KMS-11 (cell line): Measurements from ENCODE around the gene COCH.

Experiments used
- H2AFZ ChIP-seq: fragments of 200-600 bp; sonication (generic); 2 replicates; pipeline ENCODE4 v1.6.1; 2016; ENCODE audit warnings: antibody characterized with exemption, mixed run types, low read depth
- H3K27ac ChIP-seq: fragments of 200-600 bp; sonication (generic); 2 replicates; pipeline ENCODE4 v1.6.1; 2016; ENCODE audit warnings: mild to moderate bottlenecking, mixed run types
- H3K27me3 ChIP-seq: fragments of 200-600 bp; sonication (generic); 2 replicates; pipeline ENCODE4 v1.6.1; 2017; ENCODE audit warnings: mild to moderate bottlenecking, low read depth, mixed run types, moderate library complexity; ENCODE audit not compliant: insufficient read depth
- H3K36me3 ChIP-seq: fragments of 200-600 bp; sonication (generic); 2 replicates; pipeline ENCODE4 v1.6.1; 2017; ENCODE audit warnings: mild to moderate bottlenecking, mixed run types; ENCODE audit not compliant: insufficient read depth
- H3K4me1 ChIP-seq: fragments of 200-600 bp; sonication (generic); 2 replicates; pipeline ENCODE4 v1.6.1; 2016; ENCODE audit warnings: mild to moderate bottlenecking, low read depth, mixed run types; ENCODE audit not compliant: poor library complexity, severe bottlenecking
- H3K4me2 ChIP-seq: fragments of 200-600 bp; sonication (generic); 2 replicates; pipeline ENCODE4 v1.7.0; 2016; ENCODE audit warnings: mild to moderate bottlenecking, mixed run types
- H3K4me3 ChIP-seq: fragments of 200-600 bp; sonication (generic); IDR thresholded peaks from 2 replicates; pipeline ENCODE4 v1.6.1; 2017; ENCODE audit warnings: low read depth, low read length, mixed read lengths; ENCODE audit not compliant: insufficient read depth
- H3K79me2 ChIP-seq: fragments of 200-600 bp; sonication (generic); 2 replicates; pipeline ENCODE4 v1.6.1; 2016; ENCODE audit warnings: low read depth, mixed run types; ENCODE audit not compliant: insufficient read depth
- H3K9ac ChIP-seq: fragments of 200-600 bp; sonication (generic); 2 replicates; pipeline ENCODE4 v1.6.1; 2016; ENCODE audit warnings: mild to moderate bottlenecking, mixed run types
- H4K20me1 ChIP-seq: fragments of 200-600 bp; sonication (generic); 2 replicates; pipeline ENCODE4 v1.6.1; 2016; ENCODE audit warnings: mild to moderate bottlenecking, mixed run types; ENCODE audit not compliant: insufficient read depth
- CTCF ChIP-seq: fragments of 200-600 bp; sonication (generic); conservative IDR thresholded peaks from 2 replicates; pipeline ENCODE4 v1.6.1; 2017; ENCODE audit warnings: low read depth, mild to moderate bottlenecking, antibody characterized with exemption, low read length, moderate library complexity, mixed read lengths

COCH gene

GRCh38 chr14:30869551-30870155 lies 4.7 kb upstream of the COCH start:
- Histone ChIP-seq H3K27ac (no peak overlapping the region), H2AFZ (no peak overlapping the region), H3K4me2 (no peak overlapping the region), H3K36me3 (no peaks in the 10 kb centered on the region), H3K27me3 (no peaks in the 10 kb centered on the region), H3K4me3 (no peak overlapping the region), H3K9ac (no peak overlapping the region), H3K4me1 (peaks cover 12% of the 10 kb centered on the region), H4K20me1 (no peaks in the 10 kb centered on the region), H3K79me2 (no peaks in the 10 kb centered on the region)
- TF ChIP-seq CTCF = no peak

GRCh38 chr14:30872602-30873001 lies 1.8 kb upstream of the COCH start:
- no peaks in the 10 kb centered on the region for H4K20me1 ChIP-seq
- no peak overlapping the region for H3K27ac ChIP-seq
- H3K4me3 ChIP-seq = no peak overlapping the region
- no peak overlapping the region for H3K4me2 ChIP-seq
- TF ChIP-seq CTCF = no peak
- no peaks in the 10 kb centered on the region for H3K4me1 ChIP-seq
- H3K79me2 ChIP-seq = no peaks in the 10 kb centered on the region
- H2AFZ ChIP-seq = no peak overlapping the region
- H3K27me3 ChIP-seq = no peaks in the 10 kb centered on the region
- no peak overlapping the region for H3K9ac ChIP-seq
- no peaks in the 10 kb centered on the region for H3K36me3 ChIP-seq

- H3K27ac ChIP-seq = no peak overlapping the region
- no peak overlapping the region for H3K4me3 ChIP-seq
- peak overlapping the region; percentile 50; the same call in 1 of the 2 replicates for H3K4me2 ChIP-seq
- H3K36me3 ChIP-seq = no peaks in the 10 kb centered on the region
- peak overlapping the region; percentile 81 for H2AFZ ChIP-seq
- TF ChIP-seq CTCF = no peak
- no peaks in the 10 kb centered on the region for H3K27me3 ChIP-seq
- no peaks in the 10 kb centered on the region for H3K4me1 ChIP-seq
- peak overlapping the region; percentile 71; the same call in 1 of the 2 replicates for H3K9ac ChIP-seq
- H3K79me2 ChIP-seq = no peaks in the 10 kb centered on the region
- no peaks in the 10 kb centered on the region for H4K20me1 ChIP-seq
These were observed 845 bp upstream of the COCH start for GRCh38 chr14:30873308-30874119.

- no peaks in the 10 kb centered on the region for H3K27me3 ChIP-seq
- peak overlapping the region; percentile 81 for H2AFZ ChIP-seq
- H3K4me1 ChIP-seq = no peaks in the 10 kb centered on the region
- no peaks in the 10 kb centered on the region for H3K36me3 ChIP-seq
- peak overlapping the region; percentile 25; the same call in 1 of the 2 replicates for H3K4me2 ChIP-seq
- no peak overlapping the region for H3K27ac ChIP-seq
- H3K9ac ChIP-seq = peak overlapping the region; percentile 71; the same call in 1 of the 2 replicates
- H3K4me3 ChIP-seq = no peak overlapping the region
- no peaks in the 10 kb centered on the region for H4K20me1 ChIP-seq
- H3K79me2 ChIP-seq = no peaks in the 10 kb centered on the region
- no peak for TF ChIP-seq CTCF
These were observed 834 bp downstream of the COCH start for GRCh38 chr14:30874999-30875787.
